WTC11 (cell line): ENCODE data around the gene ENTHD1. TPM values are rescaled to one million over a fixed set of nuclear protein-coding genes. Genes with fewer than 3 reads are reported as not detected.

Source experiments
- ATAC-seq: fragments of 200-7000 bp; cut with Tn5 transposase; 2 replicates; pipeline ENCODE4 v1.10.0; 2021; ENCODE audit warnings: mild to moderate bottlenecking, moderate library complexity
- CTCF ChIA-PET: fragments of 300-600 bp; sonication (Branson Sonifier 250); formaldehyde crosslinking; loops from one replicate; lab custom pipeline; 2021; ENCODE audit warnings: antibody characterized with exemption; lab: Charles Lee
- POLR2A ChIA-PET: fragments of 350-600 bp; sonication (Branson Sonifier 250); formaldehyde crosslinking; loops from one replicate; lab custom pipeline; 2021; ENCODE audit warnings: antibody characterized with exemption; lab: Charles Lee
- DNase-seq: peaks from one replicate; pipeline ENCODE4 v3.0.0; 2021; ENCODE audit warnings: low spot score
- H3K27ac Mint-ChIP-seq: 2 replicates; pipeline ENCODE4 v1.8.0; 2021; ENCODE audit warnings: mixed read lengths
- H3K27me3 Mint-ChIP-seq: 2 replicates; pipeline ENCODE4 v1.8.0; 2021; ENCODE audit warnings: low read depth, mild to moderate bottlenecking, moderate library complexity, mixed read lengths
- H3K36me3 Mint-ChIP-seq: 2 replicates; pipeline ENCODE4 v1.8.0; 2021; ENCODE audit warnings: mixed read lengths
- H3K4me1 Mint-ChIP-seq: 2 replicates; pipeline ENCODE4 v1.8.0; 2022; ENCODE audit warnings: mixed read lengths
- H3K4me3 Mint-ChIP-seq: 2 replicates; pipeline ENCODE4 v1.8.0; 2021; ENCODE audit warnings: mild to moderate bottlenecking, moderate library complexity, mixed read lengths
- H3K9me3 Mint-ChIP-seq: 2 replicates; pipeline ENCODE4 v1.8.0; 2021; ENCODE audit warnings: mixed read lengths
- AFF4 ChIP-seq: sonication (generic); formaldehyde crosslinking; IDR thresholded peaks from 2 replicates; pipeline ENCODE4 v1.8.1; 2023; ENCODE audit warnings: mild to moderate bottlenecking, missing genetic modification reagents, borderline replicate concordance
- CBFB ChIP-seq: sonication (generic); formaldehyde crosslinking; IDR thresholded peaks from 2 replicates; pipeline ENCODE4 v1.8.1; 2022; ENCODE audit warnings: mild to moderate bottlenecking, low read depth, missing genetic modification reagents
- E2F1 ChIP-seq: sonication (generic); formaldehyde crosslinking; IDR thresholded peaks from 2 replicates; pipeline ENCODE4 v1.8.0; 2022; ENCODE audit warnings: mild to moderate bottlenecking, missing genetic modification reagents
- ETV6 ChIP-seq: sonication (generic); formaldehyde crosslinking; IDR thresholded peaks from 2 replicates; pipeline ENCODE4 v1.8.1; 2022; ENCODE audit warnings: mild to moderate bottlenecking, missing genetic modification reagents
- FOXJ3 ChIP-seq: sonication (generic); formaldehyde crosslinking; IDR thresholded peaks from 2 replicates; pipeline ENCODE4 v1.9.0; 2021; ENCODE audit warnings: missing genetic modification reagents, mild to moderate bottlenecking, borderline replicate concordance
- NFE2L1 ChIP-seq: sonication (generic); formaldehyde crosslinking; IDR thresholded peaks from 2 replicates; pipeline ENCODE4 v1.8.1; 2023; ENCODE audit warnings: missing genetic modification reagents
- NFYB ChIP-seq: sonication (generic); formaldehyde crosslinking; conservative IDR thresholded peaks from 2 replicates; pipeline ENCODE4 v1.8.0; 2022; ENCODE audit warnings: low read depth, missing genetic modification reagents
- NR3C1 ChIP-seq: sonication (generic); formaldehyde crosslinking; conservative IDR thresholded peaks from 2 replicates; pipeline ENCODE4 v1.8.1; 2023; ENCODE audit warnings: low read depth, mild to moderate bottlenecking, missing genetic modification reagents
- OVOL2 ChIP-seq: fragments of 250-450 bp; sonication (Bioruptor Pico); IDR thresholded peaks from 2 replicates; pipeline ENCODE4 v1.9.0; 2021; ENCODE audit warnings: mild to moderate bottlenecking, borderline replicate concordance
- TP53 ChIP-seq: sonication (generic); formaldehyde crosslinking; IDR thresholded peaks from 2 replicates; pipeline ENCODE4 v1.8.1; 2023; ENCODE audit warnings: mild to moderate bottlenecking, missing genetic modification reagents
- ZNF138 ChIP-seq: sonication (generic); formaldehyde crosslinking; conservative IDR thresholded peaks from 2 replicates; pipeline ENCODE4 v1.8.1; 2022; ENCODE audit warnings: mild to moderate bottlenecking, moderate library complexity, missing genetic modification reagents
- ZNF416 ChIP-seq: fragments of 250-450 bp; sonication (Bioruptor Pico); IDR thresholded peaks from 2 replicates; pipeline ENCODE4 v1.9.0; 2021; ENCODE audit warnings: mild to moderate bottlenecking, inconsistent platforms
- ZNF532 ChIP-seq: fragments of 250-450 bp; sonication (Bioruptor Pico); IDR thresholded peaks from 2 replicates; pipeline ENCODE4 v1.9.0; 2021; ENCODE audit warnings: mild to moderate bottlenecking, borderline replicate concordance
- ZNF671 ChIP-seq: fragments of 250-450 bp; sonication (Bioruptor Pico); IDR thresholded peaks from 2 replicates; pipeline ENCODE4 v1.8.0; 2021; ENCODE audit warnings: mild to moderate bottlenecking
- total RNA-seq: library from RNA; stranded (reverse); gene quantifications from 3 replicates; pipeline ENCODE4 v1.2.3, GENCODE V29; 2021
- TF ChIP-seq, protein P1 (sequence below): sonication (generic); formaldehyde crosslinking; IDR thresholded peaks from 2 replicates; pipeline ENCODE4 v1.8.0; 2023; ENCODE audit warnings: missing genetic modification reagents
- TF ChIP-seq, protein P2 (sequence below): fragments of 200-600 bp; IDR thresholded peaks from 2 replicates; pipeline ENCODE4 v1.8.0; 2022; ENCODE audit warnings: antibody characterized with exemption

The ENTHD1 gene
- total RNA-seq, 1 experiment from 2014 or later = not detected

DNA sequence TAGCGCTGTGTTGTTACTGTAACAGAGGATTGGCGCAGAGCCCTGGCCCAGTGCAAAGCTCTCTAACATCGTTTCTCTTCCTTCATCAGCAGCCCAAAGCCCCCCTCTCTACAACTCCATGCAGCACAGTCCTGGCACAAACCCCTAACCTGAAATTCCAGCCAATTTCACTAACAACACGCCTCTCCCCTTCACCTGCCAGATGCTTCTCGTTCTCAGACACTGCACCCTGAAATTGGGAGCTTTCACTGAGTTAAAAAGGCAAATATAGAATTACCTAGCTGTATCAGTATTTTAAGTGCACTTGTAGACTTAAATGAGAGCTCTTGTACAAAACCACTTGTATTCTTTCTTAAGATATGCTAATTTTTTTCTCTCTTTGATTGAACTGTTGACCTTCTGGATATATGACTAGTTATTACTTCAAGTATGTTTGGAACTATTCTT is 23.7 kb upstream of the ENTHD1 start:
- Mint-ChIP-seq H3K4me3 (no peak overlapping the region), H3K9me3 (no peaks in the 10 kb centered on the region), H3K4me1 (peaks cover 14% of the 10 kb centered on the region), H3K27ac (no peak overlapping the region), H3K36me3 (no peaks in the 10 kb centered on the region), H3K27me3 (no peaks in the 10 kb centered on the region; the same call in 1 of the 2 replicates)
- no peak for ATAC-seq
- ChIA-PET CTCF (interaction anchor here (0.8 to 1.8 kb wide), 2 partner anchors 9 to 108 kb away, joined by 3 to 9 read pairs; no protein-coding TSS in a partner anchor), POLR2A (no interaction called here)
- no peak for DNase-seq
- TF ChIP-seq TP53 (CRISPR knock-in tag) = no peak
- no peak for TF ChIP-seq NR3C1 (CRISPR knock-in tag)
- TF ChIP-seq ZNF532 (CRISPR knock-in tag) = no peak
- no peak for TF ChIP-seq ZNF138
- TF ChIP-seq, protein P1, sequence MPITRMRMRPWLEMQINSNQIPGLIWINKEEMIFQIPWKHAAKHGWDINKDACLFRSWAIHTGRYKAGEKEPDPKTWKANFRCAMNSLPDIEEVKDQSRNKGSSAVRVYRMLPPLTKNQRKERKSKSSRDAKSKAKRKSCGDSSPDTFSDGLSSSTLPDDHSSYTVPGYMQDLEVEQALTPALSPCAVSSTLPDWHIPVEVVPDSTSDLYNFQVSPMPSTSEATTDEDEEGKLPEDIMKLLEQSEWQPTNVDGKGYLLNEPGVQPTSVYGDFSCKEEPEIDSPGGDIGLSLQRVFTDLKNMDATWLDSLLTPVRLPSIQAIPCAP (CRISPR knock-in tag) = no peak
- no peak for TF ChIP-seq NFE2L1 (CRISPR knock-in tag)
- no peak for TF ChIP-seq OVOL2 (CRISPR knock-in tag)
- TF ChIP-seq ETV6 = no peak
- TF ChIP-seq E2F1 (CRISPR knock-in tag) = no peak
- TF ChIP-seq CBFB = no peak
- TF ChIP-seq NFYB (CRISPR knock-in tag) = no peak
- no peak for TF ChIP-seq AFF4 (CRISPR knock-in tag)
- no peak for TF ChIP-seq ZNF416 (CRISPR knock-in tag)
- TF ChIP-seq, protein P2, sequence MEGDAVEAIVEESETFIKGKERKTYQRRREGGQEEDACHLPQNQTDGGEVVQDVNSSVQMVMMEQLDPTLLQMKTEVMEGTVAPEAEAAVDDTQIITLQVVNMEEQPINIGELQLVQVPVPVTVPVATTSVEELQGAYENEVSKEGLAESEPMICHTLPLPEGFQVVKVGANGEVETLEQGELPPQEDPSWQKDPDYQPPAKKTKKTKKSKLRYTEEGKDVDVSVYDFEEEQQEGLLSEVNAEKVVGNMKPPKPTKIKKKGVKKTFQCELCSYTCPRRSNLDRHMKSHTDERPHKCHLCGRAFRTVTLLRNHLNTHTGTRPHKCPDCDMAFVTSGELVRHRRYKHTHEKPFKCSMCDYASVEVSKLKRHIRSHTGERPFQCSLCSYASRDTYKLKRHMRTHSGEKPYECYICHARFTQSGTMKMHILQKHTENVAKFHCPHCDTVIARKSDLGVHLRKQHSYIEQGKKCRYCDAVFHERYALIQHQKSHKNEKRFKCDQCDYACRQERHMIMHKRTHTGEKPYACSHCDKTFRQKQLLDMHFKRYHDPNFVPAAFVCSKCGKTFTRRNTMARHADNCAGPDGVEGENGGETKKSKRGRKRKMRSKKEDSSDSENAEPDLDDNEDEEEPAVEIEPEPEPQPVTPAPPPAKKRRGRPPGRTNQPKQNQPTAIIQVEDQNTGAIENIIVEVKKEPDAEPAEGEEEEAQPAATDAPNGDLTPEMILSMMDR = no peak
- TF ChIP-seq FOXJ3 (CRISPR knock-in tag) = no peak
- no peak for TF ChIP-seq ZNF671 (CRISPR knock-in tag)
